ENCODE data around the gene NUCB1.

Gene NUCB1

DNA sequence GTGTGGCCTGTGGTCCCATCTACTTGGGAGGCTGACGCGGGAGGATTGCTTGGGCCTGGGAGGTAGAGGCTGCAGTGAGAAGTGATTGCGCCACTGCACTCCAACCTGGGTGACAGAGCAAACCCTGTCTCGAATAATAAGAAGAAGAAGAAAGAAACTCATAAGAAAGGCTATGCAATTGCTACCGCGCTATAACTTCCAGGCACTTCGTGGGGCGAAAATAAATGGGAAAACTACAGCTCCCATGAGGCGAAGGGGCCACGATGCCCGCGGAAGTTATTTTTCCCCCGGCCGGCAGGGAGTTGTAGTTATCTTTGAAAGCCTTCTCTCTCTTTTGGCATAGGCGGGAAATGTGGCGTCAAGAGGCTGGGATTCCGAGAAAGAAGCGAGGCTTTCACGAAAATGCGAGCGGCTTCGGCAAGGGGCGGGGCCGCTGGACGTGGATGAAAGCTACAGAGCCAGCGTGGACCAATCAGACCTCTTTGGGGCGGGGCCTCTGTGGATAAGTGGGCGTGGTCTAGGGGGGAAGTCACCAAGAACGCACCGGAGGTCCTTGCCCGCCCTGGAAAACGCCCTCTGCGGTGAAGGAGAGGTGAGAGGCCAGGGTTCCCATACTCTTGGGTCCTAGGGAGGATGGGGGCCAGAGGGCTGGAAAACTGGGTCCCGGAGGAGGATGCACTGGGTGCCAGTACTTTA is at the start of gene NUCB1:
TSS of gene NUCB1 (plus strand) at position 532 of the 696 bp plus-strand sequence. CDS start 485 bp downstream, outside the sequence.
- peak within 1 kb of the TSS; percentile 95 for H3K4me3 ChIP-seq (ENCODE audit: control insufficient read depth, low read depth, low read length)
- peak; percentile 98 for DNase-seq (ENCODE audit: low read depth)
- TF ChIP-seq, protein P1, sequence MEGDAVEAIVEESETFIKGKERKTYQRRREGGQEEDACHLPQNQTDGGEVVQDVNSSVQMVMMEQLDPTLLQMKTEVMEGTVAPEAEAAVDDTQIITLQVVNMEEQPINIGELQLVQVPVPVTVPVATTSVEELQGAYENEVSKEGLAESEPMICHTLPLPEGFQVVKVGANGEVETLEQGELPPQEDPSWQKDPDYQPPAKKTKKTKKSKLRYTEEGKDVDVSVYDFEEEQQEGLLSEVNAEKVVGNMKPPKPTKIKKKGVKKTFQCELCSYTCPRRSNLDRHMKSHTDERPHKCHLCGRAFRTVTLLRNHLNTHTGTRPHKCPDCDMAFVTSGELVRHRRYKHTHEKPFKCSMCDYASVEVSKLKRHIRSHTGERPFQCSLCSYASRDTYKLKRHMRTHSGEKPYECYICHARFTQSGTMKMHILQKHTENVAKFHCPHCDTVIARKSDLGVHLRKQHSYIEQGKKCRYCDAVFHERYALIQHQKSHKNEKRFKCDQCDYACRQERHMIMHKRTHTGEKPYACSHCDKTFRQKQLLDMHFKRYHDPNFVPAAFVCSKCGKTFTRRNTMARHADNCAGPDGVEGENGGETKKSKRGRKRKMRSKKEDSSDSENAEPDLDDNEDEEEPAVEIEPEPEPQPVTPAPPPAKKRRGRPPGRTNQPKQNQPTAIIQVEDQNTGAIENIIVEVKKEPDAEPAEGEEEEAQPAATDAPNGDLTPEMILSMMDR (conservative IDR thresholded peaks at IDR 0.05; ENCODE audit: control insufficient read depth, insufficient read depth, low read depth, low read length) = peak; percentile 31

DNA sequence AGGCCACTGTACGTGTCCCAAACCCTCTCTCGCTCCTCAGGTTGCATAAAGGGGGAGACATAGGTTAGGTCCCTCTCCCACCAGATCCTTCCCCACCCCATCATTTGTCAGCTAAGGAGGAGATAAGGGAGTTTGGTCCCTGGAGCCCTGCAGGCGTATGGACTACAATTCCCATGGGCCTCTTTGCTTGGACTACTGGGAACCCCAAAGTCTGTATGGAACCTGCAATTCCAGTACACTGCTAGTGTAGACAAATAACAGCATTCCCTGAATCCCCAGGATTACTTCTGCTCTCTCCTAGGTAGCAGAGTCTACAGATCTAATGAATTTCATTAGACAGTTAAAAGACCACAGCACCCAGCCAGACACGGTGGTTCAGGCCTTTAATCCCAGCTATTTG is 47.8 kb upstream of the NUCB1 start:
- H3K4me3 ChIP-seq (ENCODE audit: control insufficient read depth, low read depth, low read length) = no peak overlapping the region
- TF ChIP-seq, protein P1 (conservative IDR thresholded peaks at IDR 0.05; ENCODE audit: control insufficient read depth, insufficient read depth, low read depth, low read length) = no peak
- DNase-seq (ENCODE audit: low read depth) = no peak

DNA sequence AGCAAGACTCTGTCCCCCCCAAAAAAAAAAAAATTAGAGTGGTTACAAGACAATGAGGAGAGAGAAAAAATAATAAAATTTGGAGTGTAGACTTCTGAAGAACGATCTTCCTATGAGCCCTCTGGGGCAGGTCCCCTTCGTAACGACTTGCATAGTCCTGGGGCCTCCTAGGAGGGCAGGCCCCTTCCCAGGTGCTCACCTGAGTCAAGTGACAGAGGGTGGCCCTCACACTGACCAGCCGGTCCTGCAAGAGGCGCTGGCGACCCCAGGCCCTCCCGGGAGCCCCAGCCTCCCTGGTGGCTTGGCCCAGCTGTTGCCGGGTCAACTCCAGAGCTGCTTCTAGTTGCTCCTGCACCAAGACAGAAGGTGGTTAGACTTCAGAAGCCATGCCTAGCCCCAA is 46.6 kb upstream of the NUCB1 start:
- H3K4me3 ChIP-seq (ENCODE audit: control insufficient read depth, low read depth, low read length) = no peak overlapping the region
- no peak for DNase-seq (ENCODE audit: low read depth)
- TF ChIP-seq, protein P1 (conservative IDR thresholded peaks at IDR 0.05; ENCODE audit: control insufficient read depth, insufficient read depth, low read depth, low read length) = no peak

DNA sequence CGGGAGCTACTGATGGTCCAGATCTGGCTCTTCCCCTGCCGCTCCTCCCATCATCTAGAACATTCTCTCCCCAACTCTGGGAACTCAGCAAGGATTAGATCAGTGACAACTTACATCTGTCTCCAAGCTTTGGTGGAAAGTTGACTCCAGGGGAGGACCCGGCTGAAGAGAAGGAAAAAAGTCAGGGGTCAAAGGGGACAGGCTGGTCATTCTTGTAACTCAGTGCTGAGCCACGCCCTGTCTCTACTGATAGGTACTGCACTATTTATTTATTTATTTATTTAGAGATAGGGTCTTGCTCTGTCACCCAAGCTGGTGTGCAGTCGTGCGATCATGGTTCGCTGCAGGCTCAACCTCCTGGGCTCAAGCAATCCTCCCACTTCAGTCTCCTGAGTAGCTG is 46.0 kb upstream of the NUCB1 start:
- TF ChIP-seq, protein P1 (conservative IDR thresholded peaks at IDR 0.05; ENCODE audit: control insufficient read depth, insufficient read depth, low read depth, low read length) = no peak
- H3K4me3 ChIP-seq (ENCODE audit: control insufficient read depth, low read depth, low read length) = no peak overlapping the region
- no peak for DNase-seq (ENCODE audit: low read depth)

DNA sequence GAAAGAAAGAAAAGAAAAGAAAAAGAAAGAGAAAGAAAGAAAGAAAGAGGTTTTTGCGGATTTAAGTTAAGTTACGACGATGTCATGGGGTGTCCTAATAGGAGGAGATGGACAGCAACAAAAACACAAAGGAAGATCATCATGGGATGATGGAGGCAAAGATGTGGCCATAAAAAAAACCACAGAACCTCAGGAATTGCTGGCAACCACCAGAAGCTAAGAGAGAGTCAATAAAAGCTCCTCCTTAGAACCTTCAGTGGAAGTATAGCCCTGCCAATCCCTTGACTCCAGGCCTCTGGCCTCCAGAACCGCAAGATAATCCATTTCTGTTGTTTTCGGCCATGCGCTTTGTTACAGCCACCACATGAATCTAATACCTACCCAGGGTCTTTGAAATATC is 43.2 kb upstream of the NUCB1 start:
- no peak overlapping the region for H3K4me3 ChIP-seq (ENCODE audit: control insufficient read depth, low read depth, low read length)
- TF ChIP-seq, protein P1 (conservative IDR thresholded peaks at IDR 0.05; ENCODE audit: control insufficient read depth, insufficient read depth, low read depth, low read length) = no peak
- no peak for DNase-seq (ENCODE audit: low read depth)

DNA sequence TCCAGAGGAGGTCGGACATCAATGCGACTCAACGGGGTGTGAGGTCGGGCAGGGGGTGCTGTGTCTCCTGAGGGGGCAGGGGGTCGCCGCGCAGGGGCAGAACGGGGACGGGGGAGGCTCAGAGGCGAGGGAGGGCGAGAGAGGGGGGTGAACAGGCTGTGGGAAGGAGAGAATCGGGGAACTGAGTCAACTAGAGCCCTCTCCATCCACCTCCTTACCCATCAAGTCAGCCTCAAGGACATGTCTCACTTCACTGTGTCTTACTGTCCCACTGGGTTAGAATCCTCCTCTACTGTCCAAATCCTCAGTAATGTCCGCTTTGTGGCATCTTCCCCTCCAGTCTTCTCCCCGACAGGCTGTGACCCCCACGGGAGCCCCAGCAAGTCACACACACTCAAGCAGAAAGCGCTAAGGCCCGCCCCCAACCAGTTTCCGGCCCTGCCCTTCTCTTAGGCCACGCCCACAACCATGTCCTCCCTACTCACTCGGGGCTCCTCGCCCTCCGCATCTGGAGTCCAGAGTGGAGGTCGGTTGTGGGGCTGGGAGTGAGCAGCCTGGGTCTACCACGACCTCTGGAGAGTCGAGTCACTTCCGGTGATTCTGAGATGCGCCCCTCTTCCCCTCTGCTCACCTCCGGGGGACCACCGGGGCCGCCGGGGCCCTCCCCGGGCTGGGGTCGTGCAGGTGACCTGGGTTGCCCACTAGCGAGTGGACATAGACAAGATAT is 41.0 kb upstream of the NUCB1 start:
- no peak overlapping the region for H3K4me3 ChIP-seq (ENCODE audit: control insufficient read depth, low read depth, low read length)
- no peak for DNase-seq (ENCODE audit: low read depth)
- TF ChIP-seq, protein P1 (conservative IDR thresholded peaks at IDR 0.05; ENCODE audit: control insufficient read depth, insufficient read depth, low read depth, low read length) = no peak
